SK-N-SH (cell line): ENCODE results near the gene EDN3. TPM values are rescaled to one million over a fixed set of nuclear protein-coding genes. Genes with fewer than 3 reads are reported as not detected.

Experiments used
- CTCF ChIA-PET: fragments of 300-600, 350-600 bp; formaldehyde crosslinking; extraction: SDS; loops from one replicate; lab custom pipeline; 2021; lab: Yijun Ruan, JAX
- POLR2A ChIA-PET: fragments of 350-600 bp; sonication (Branson Sonifier 250); formaldehyde crosslinking; extraction: SDS; loops from one replicate; lab custom pipeline; 2020; ENCODE audit warnings: antibody characterized with exemption, inconsistent platforms; lab: Yijun Ruan, JAX
- DNase-seq: peaks from one replicate; pipeline ENCODE4 v3.0.0; 2012
- H2AFZ ChIP-seq: fragments of 200-600 bp; sonication (generic); 2 replicates; pipeline ENCODE4 v1.8.1; 2016; ENCODE audit warnings: antibody characterized with exemption, mild to moderate bottlenecking, low read depth
- H3F3A ChIP-seq: fragments of 200-600 bp; sonication (generic); replicated peaks from 2 replicates; pipeline ENCODE3; 2016; ENCODE audit warnings: antibody characterized with exemption, mild to moderate bottlenecking; ENCODE audit not compliant: insufficient read depth
- H3K27ac ChIP-seq, 2 experiments: fragments of 200-500 bp in 1 of 2; fragments of 200-600 bp in 1 of 2; sonication (Bioruptor generic) in 1 of 2; sonication (generic), shearing (Covaris generic) in 1 of 2; 2 replicates each; pipeline versions ENCODE4 v1.5.1 to v1.6.1; 2014 to 2016; ENCODE audit warnings: low read depth in 2 of 2, inconsistent platforms in 1 of 2, low read length in 1 of 2, mild to moderate bottlenecking in 1 of 2, mixed read lengths in 1 of 2
- H3K27me3 ChIP-seq: fragments of 200-600 bp; sonication (generic), shearing (Covaris generic); 2 replicates; pipeline ENCODE4 v1.6.1; 2016; ENCODE audit warnings: mixed run types; ENCODE audit not compliant: insufficient read depth
- H3K36me3 ChIP-seq, 2 experiments: fragments of 200-500 bp in 1 of 2; fragments of 200-600 bp in 1 of 2; sonication (Bioruptor generic) in 1 of 2; sonication (generic) in 1 of 2; replicated peaks in 1 of 2; 2 replicates each; pipeline versions ENCODE3 to v1.5.1; 2014 to 2016; ENCODE audit warnings: low read length in 1 of 2, mild to moderate bottlenecking in 1 of 2; ENCODE audit not compliant: insufficient read depth in 2 of 2, control insufficient read depth in 1 of 2
- H3K4me1 ChIP-seq, 2 experiments: fragments of 200-500 bp in 1 of 2; fragments of 200-600 bp in 1 of 2; sonication (Bioruptor generic) in 1 of 2; sonication (generic), shearing (Covaris generic) in 1 of 2; 2 replicates each; pipeline versions ENCODE4 v1.5.1 to v1.6.1; 2014 to 2016; ENCODE audit warnings: low read depth in 1 of 2, low read length in 1 of 2, mixed run types in 1 of 2; ENCODE audit not compliant: insufficient read depth in 2 of 2, control insufficient read depth in 1 of 2
- H3K4me2 ChIP-seq: fragments of 200-600 bp; sonication (generic), shearing (Covaris generic); 2 replicates; pipeline ENCODE4 v1.6.1; 2017; ENCODE audit warnings: mixed run types
- H3K4me3 ChIP-seq, 2 experiments: fragments of 200-500 bp in 1 of 2; fragments of 200-600 bp in 1 of 2; sonication (Bioruptor generic) in 1 of 2; sonication (generic), shearing (Covaris generic) in 1 of 2; 2 replicates each; pipeline versions ENCODE4 v1.5.1 to v1.8.1; 2014 to 2016; ENCODE audit warnings: low read depth in 2 of 2, inconsistent platforms in 1 of 2, low read length in 1 of 2, mild to moderate bottlenecking in 1 of 2, mixed read lengths in 1 of 2, moderate library complexity in 1 of 2
- H3K79me2 ChIP-seq: fragments of 200-600 bp; sonication (generic); 2 replicates; pipeline ENCODE4 v1.8.1; 2017; ENCODE audit warnings: mild to moderate bottlenecking; ENCODE audit not compliant: insufficient read depth
- H3K9ac ChIP-seq: fragments of 200-600 bp; sonication (generic); 2 replicates; pipeline ENCODE4 v1.6.1; 2017; ENCODE audit warnings: mixed run types
- H3K9me2 ChIP-seq: fragments of 200-600 bp; sonication (generic); 2 replicates; pipeline ENCODE4 v1.6.1; 2017; ENCODE audit warnings: mixed run types
- H3K9me3 ChIP-seq: fragments of 200-600 bp; sonication (generic); 2 replicates; pipeline ENCODE4 v1.6.1; 2017; ENCODE audit warnings: mixed run types, mild to moderate bottlenecking, moderate library complexity
- H4K20me1 ChIP-seq: fragments of 200-600 bp; sonication (generic); 2 replicates; pipeline ENCODE4 v1.6.1; 2017; ENCODE audit warnings: mild to moderate bottlenecking, mixed run types; ENCODE audit not compliant: insufficient read depth
- CHD2 ChIP-seq: fragments of 150-350 bp; IDR thresholded peaks from 2 replicates; pipeline ENCODE4 v1.6.1; 2018; ENCODE audit warnings: low read length; ENCODE audit not compliant: partially characterized antibody
- FOSL2 ChIP-seq: IDR thresholded peaks from 2 replicates; pipeline ENCODE4 v1.4.0; 2012; ENCODE audit warnings: low read depth, mild to moderate bottlenecking, moderate library complexity, borderline replicate concordance
- FOXM1 ChIP-seq: IDR thresholded peaks from 2 replicates; pipeline ENCODE4 v1.4.0; 2012; ENCODE audit warnings: low read depth, mild to moderate bottlenecking
- JUND ChIP-seq: IDR thresholded peaks from 2 replicates; pipeline ENCODE4 v1.4.0; 2012
- RCOR1 ChIP-seq: fragments of 150-350 bp; IDR thresholded peaks from 2 replicates; pipeline ENCODE4 v1.6.1; 2017; ENCODE audit warnings: antibody characterized with exemption, low read length
- REST ChIP-seq: IDR thresholded peaks from 2 replicates; pipeline ENCODE4 v1.6.1; 2012; ENCODE audit warnings: mild to moderate bottlenecking, low read depth, low read length, moderate library complexity
- SMC3 ChIP-seq: IDR thresholded peaks from 2 replicates; pipeline ENCODE4 v1.6.1; 2012; ENCODE audit warnings: low read depth, low read length, improper control_type of control experiment
- ZBTB33 ChIP-seq: IDR thresholded peaks from 2 replicates; pipeline ENCODE4 v1.4.0; 2012; ENCODE audit warnings: low read depth, borderline replicate concordance
- WGBS: methylation state at CpG from one replicate; pipeline ENCODE4 v1.1.6; 2017; ENCODE audit warnings: low lambda C conversion rate; 5-methylcytosine and 5-hydroxymethylcytosine counted together
- polyA plus RNA-seq, 3 experiments: library from polyadenylated mRNA; depleted of rRNA; stranded (reverse); fragments of >200 nt; gene quantifications; 2 replicates each; pipeline ENCODE4 v1.2.3, GENCODE V29; 2012
- TF ChIP-seq, protein P1 (sequence below): IDR thresholded peaks from 2 replicates; pipeline ENCODE4 v1.4.0; 2012; ENCODE audit warnings: low read depth
- TF ChIP-seq, protein P2 (sequence below): fragments of 150-350 bp; IDR thresholded peaks from 2 replicates; pipeline ENCODE4 v1.6.1; 2016; ENCODE audit warnings: mild to moderate bottlenecking, low read depth, low read length

The EDN3 gene
- polyA plus RNA-seq, 1 of the 3 experiments (the other 2 are of a cell fraction), result 0.02 TPM

DNA sequence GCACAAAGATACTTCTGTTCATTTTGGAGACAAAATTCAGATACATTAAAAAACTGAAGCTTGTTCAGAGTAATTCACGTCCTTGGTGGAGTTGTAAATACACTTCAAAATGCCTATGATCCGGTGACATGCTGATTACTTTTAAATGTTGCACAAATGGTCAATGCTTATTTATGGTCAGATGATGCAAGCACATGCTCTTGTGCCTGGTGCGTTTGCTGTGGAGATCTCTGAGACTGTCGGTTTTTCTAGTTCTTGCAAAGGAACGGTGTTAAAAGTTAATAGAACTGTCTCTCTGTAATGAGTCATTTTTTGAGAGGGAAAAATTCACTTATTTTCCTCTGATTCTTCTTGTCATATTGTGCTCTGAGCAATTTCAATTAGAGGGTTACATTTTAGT lies 45.2 kb upstream of the EDN3 start (continued):
- TF ChIP-seq ZBTB33 (no peak), FOXM1 (no peak), REST (no peak)

- no peaks in the 10 kb centered on the region for H3K9me3 ChIP-seq
- TF ChIP-seq, protein P1, sequence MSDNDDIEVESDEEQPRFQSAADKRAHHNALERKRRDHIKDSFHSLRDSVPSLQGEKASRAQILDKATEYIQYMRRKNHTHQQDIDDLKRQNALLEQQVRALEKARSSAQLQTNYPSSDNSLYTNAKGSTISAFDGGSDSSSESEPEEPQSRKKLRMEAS, result no peak
- no peak for TF ChIP-seq CHD2
- no peak for TF ChIP-seq FOSL2
- TF ChIP-seq JUND, result no peak
- TF ChIP-seq SMC3, result no peak
- TF ChIP-seq, all 33 proteins: peak for 0
- H3K27ac ChIP-seq, result no peak overlapping the region
- ChIA-PET CTCF (no interaction called here), POLR2A (no interaction called here)
- no peak overlapping the region for H3K4me3 ChIP-seq
- no peak for DNase-seq
- H3K4me1 ChIP-seq, result peaks cover 0 to 5% of the 10 kb centered on the region in 2 experiments; a peak in 1 of 4 replicates
- no peaks in the 10 kb centered on the region for H3F3A ChIP-seq
- H3K9me2 ChIP-seq, result no peaks in the 10 kb centered on the region
- H3K4me2 ChIP-seq, result no peak overlapping the region
- 33% methylated on average over 2 of the region's 2 CpGs for WGBS
- H3K36me3 ChIP-seq, result no peaks in the 10 kb centered on the region
- no peak overlapping the region for H3K9ac ChIP-seq
- no peak overlapping the region for H2AFZ ChIP-seq
- no peaks in the 10 kb centered on the region; the same call in 1 of the 2 replicates for H3K27me3 ChIP-seq
- H4K20me1 ChIP-seq, result no peaks in the 10 kb centered on the region
- H3K79me2 ChIP-seq, result no peaks in the 10 kb centered on the region
Measured at GRCh38 chr20:59258221-59258621, 42.2 kb upstream of the EDN3 start.

- ChIA-PET CTCF (interaction anchor here (0.6 to 1.3 kb wide), 2 partner anchors 9 to 45 kb away, joined by 3 read pairs; no protein-coding TSS in a partner anchor), POLR2A (no interaction called here)
- H3F3A ChIP-seq, result no peaks in the 10 kb centered on the region
- H3K4me3 ChIP-seq, result no peak overlapping the region
- no peak overlapping the region for H3K4me2 ChIP-seq
- H3K36me3 ChIP-seq, result no peaks in the 10 kb centered on the region
- H3K79me2 ChIP-seq, result no peaks in the 10 kb centered on the region
- no peaks in the 10 kb centered on the region; a peak in 1 of 4 replicates for H3K4me1 ChIP-seq
- H3K9me3 ChIP-seq, result no peaks in the 10 kb centered on the region
- no peak overlapping the region for H3K9ac ChIP-seq
- H3K27ac ChIP-seq, result no peak overlapping the region
- H4K20me1 ChIP-seq, result no peaks in the 10 kb centered on the region
- 35% methylated on average over 2 of the region's 2 CpGs for WGBS
- no peak for DNase-seq
- H2AFZ ChIP-seq, result no peak overlapping the region
- H3K9me2 ChIP-seq, result no peaks in the 10 kb centered on the region
- TF ChIP-seq, protein P2, sequence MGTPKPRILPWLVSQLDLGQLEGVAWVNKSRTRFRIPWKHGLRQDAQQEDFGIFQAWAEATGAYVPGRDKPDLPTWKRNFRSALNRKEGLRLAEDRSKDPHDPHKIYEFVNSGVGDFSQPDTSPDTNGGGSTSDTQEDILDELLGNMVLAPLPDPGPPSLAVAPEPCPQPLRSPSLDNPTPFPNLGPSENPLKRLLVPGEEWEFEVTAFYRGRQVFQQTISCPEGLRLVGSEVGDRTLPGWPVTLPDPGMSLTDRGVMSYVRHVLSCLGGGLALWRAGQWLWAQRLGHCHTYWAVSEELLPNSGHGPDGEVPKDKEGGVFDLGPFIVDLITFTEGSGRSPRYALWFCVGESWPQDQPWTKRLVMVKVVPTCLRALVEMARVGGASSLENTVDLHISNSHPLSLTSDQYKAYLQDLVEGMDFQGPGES, result no peak
- TF ChIP-seq RCOR1, result no peak
- no peaks in the 10 kb centered on the region; the same call in 1 of the 2 replicates for H3K27me3 ChIP-seq
Measured at GRCh38 chr20:59259946-59260345, 40.5 kb upstream of the EDN3 start.
